ENCODE measurements around the gene IQCH. TPM values are rescaled to one million over a fixed set of nuclear protein-coding genes. Genes with fewer than 3 reads are reported as not detected.

The IQCH gene
- polyA plus RNA-seq, 2 of the 4 experiments (the other 2 are of a cell fraction): 1.5 to 3.8 TPM

GRCh38 chr15:67307889-67308597 is 53.5 kb downstream of the IQCH start:
- POLR2A ChIA-PET: no interaction called here
- DNase-seq (ENCODE audit: low read depth in 1 of 2, low spot score in 1 of 2): no peak
- CTCF ChIA-PET: interaction anchor here (0.7 to 3.2 kb wide), 10 partner anchors 8 to 528 kb away, joined by 3 to 20 read pairs (median 4); no protein-coding TSS in a partner anchor
- Histone ChIP-seq H3K9me3 (no peaks in the 10 kb centered on the region), H3K4me2 (no peak overlapping the region), H3K4me3 (no peak overlapping the region), H3K4me1 (peaks cover 20% of the 10 kb centered on the region; the same call in 2 of the 3 replicates), H3K27ac (no peak overlapping the region)
- 79% methylated on average over 4 of the region's 4 CpGs for WGBS (ENCODE audit: missing lambda C conversion rate)
- ATAC-seq: no peak
- peak; percentile 65 for FAIRE-seq
- TF ChIP-seq MAFK (IDR thresholded peaks at IDR 0.05; ENCODE audit: partially characterized antibody): peak; percentile 70
- no peak for TF ChIP-seq KDM1A (IDR thresholded peaks at IDR 0.05; ENCODE audit: low read depth)
- TF ChIP-seq RFX5 (IDR thresholded peaks at IDR 0.05): no peak

- TF ChIP-seq NPAS2 (CRISPR knock-in tag; IDR thresholded peaks at IDR 0.05; ENCODE audit: borderline replicate concordance): no peak
- TF ChIP-seq E2F6 (IDR thresholded peaks at IDR 0.05; ENCODE audit: borderline replicate concordance, low read depth): no peak
- TF ChIP-seq USF2 (IDR thresholded peaks at IDR 0.05): no peak
- no peak for TF ChIP-seq HEYL (CRISPR knock-in tag; IDR thresholded peaks at IDR 0.05)
- TF ChIP-seq CTCF (IDR thresholded peaks at IDR 0.05): no peak
- TF ChIP-seq RARB (CRISPR knock-in tag; IDR thresholded peaks at IDR 0.05): no peak
- no peak for TF ChIP-seq FOXS1 (CRISPR knock-in tag; IDR thresholded peaks at IDR 0.05)
- no peak for TF ChIP-seq POLR2A (IDR thresholded peaks at IDR 0.05; ENCODE audit: low read length)
- no peak for TF ChIP-seq HOXB13 (CRISPR knock-in tag; IDR thresholded peaks at IDR 0.05; ENCODE audit: low read depth)
- TF ChIP-seq ZC3H11A (IDR thresholded peaks at IDR 0.05): no peak
- TF ChIP-seq FOSB (CRISPR knock-in tag; IDR thresholded peaks at IDR 0.05): no peak
- no peak for TF ChIP-seq CBX8 (IDR thresholded peaks at IDR 0.05)
- TF ChIP-seq MAFK (IDR thresholded peaks at IDR 0.05; ENCODE audit: partially characterized antibody): no peak
- TF ChIP-seq NFE2L2 (conservative IDR thresholded peaks at IDR 0.05; ENCODE audit: low read length): no peak
- no peak for TF ChIP-seq KDM5A (IDR thresholded peaks at IDR 0.05)
- TF ChIP-seq MAX (IDR thresholded peaks at IDR 0.05): no peak
- TF ChIP-seq PBX3 (IDR thresholded peaks at IDR 0.05): no peak
- no peak for TF ChIP-seq RCOR1 (IDR thresholded peaks at IDR 0.05; ENCODE audit: low read depth, low read length)
- TF ChIP-seq EHF (CRISPR knock-in tag; IDR thresholded peaks at IDR 0.05): no peak
- TF ChIP-seq HES2 (IDR thresholded peaks at IDR 0.05): no peak
- Histone ChIP-seq H3K4me1 (0 out of 3 replicates have a peak, but pooled peaks cover 4% of the 10 kb centered on the region), H3K9me3 (no peaks in the 10 kb centered on the region), H3K4me2 (no peak overlapping the region), H3K4me3 (no peak overlapping the region), H3K27ac (no peak overlapping the region)
- 89% methylated on average over 1 of the region's 1 CpG for WGBS (ENCODE audit: missing lambda C conversion rate)
- no peak for DNase-seq (ENCODE audit: low read depth in 1 of 2, low spot score in 1 of 2)
- CTCF ChIA-PET: no interaction called here
- POLR2A ChIA-PET: no interaction called here
- no peak for FAIRE-seq
- ATAC-seq: no peak
These were observed 57.1 kb downstream of the IQCH start for GRCh38 chr15:67311731-67312130.

All from A549 (cell line).